Heart left ventricle (tissue), 16 donors: ENCODE data around the gene NR1H2. TPM values are rescaled to one million over a fixed set of nuclear protein-coding genes. Genes with fewer than 3 reads are reported as not detected.

Experiments used
- ATAC-seq, 4 donors: fragments of 200-7000 bp; cut with Tn5 transposase; one replicate each; pipeline ENCODE4 v1.9.1; 2020 to 2022; ENCODE audit warnings: moderate library complexity in 4 of 4, mild to moderate bottlenecking in 3 of 4, moderate number of reproducible peaks in 1 of 4
- DNase-seq, 5 donors: peaks; one replicate each; pipeline ENCODE4 v3.0.0-alpha.2; 2020
- H3K27ac ChIP-seq, 12 donors: fragments of 200-600 bp; sonication (generic) in 4 of 12; one replicate each; pipeline versions ENCODE4 v1.5.0 to v1.8.0; 2016 to 2022; ENCODE audit warnings: mild to moderate bottlenecking in 2 of 12
- H3K27me3 ChIP-seq, 9 donors: fragments of 200-600 bp; sonication (generic) in 2 of 9; one replicate each; pipeline versions ENCODE4 v1.5.1 to v1.8.0; 2016 to 2022; ENCODE audit warnings: mild to moderate bottlenecking in 3 of 9
- H3K36me3 ChIP-seq, 9 donors: fragments of 200-600 bp; sonication (generic) in 2 of 9; one replicate each; pipeline versions ENCODE4 v1.5.0 to v1.8.0; 2018 to 2022; ENCODE audit warnings: mild to moderate bottlenecking in 2 of 9
- H3K4me1 ChIP-seq, 12 donors: fragments of 200-600 bp; sonication (generic) in 4 of 12; one replicate each; pipeline versions ENCODE4 v1.5.0 to v1.8.0; 2016 to 2022; ENCODE audit warnings: mild to moderate bottlenecking in 3 of 12
- H3K4me3 ChIP-seq, 12 donors: fragments of 200-600 bp; sonication (generic) in 4 of 12; one replicate each; pipeline versions ENCODE4 v1.5.0 to v1.8.0; 2017 to 2022; ENCODE audit warnings: mild to moderate bottlenecking in 9 of 12, moderate library complexity in 4 of 12
- H3K9me3 ChIP-seq, 12 donors: fragments of 200-600 bp; sonication (generic) in 4 of 12; one replicate each; pipeline versions ENCODE4 v1.5.0 to v1.8.0; 2016 to 2022; ENCODE audit warnings: mild to moderate bottlenecking in 1 of 12
- POLR2A ChIP-seq, 2 donors: fragments of 450-650 bp; IDR thresholded peaks; one replicate each; pipeline ENCODE4 v1.6.1; 2017; ENCODE audit warnings: antibody characterized with exemption in 2 of 2, mild to moderate bottlenecking in 2 of 2, moderate library complexity in 2 of 2
- WGBS, 4 donors: extraction: QIAGEN DNeasy Blood & Tissue Kit in 2 of 4; methylation state at CpG; one replicate each; pipeline versions ENCODE4 v1.1.5 to v1.1.7; 2013 to 2018; 5-methylcytosine and 5-hydroxymethylcytosine counted together
- intact Hi-C, 10 donors: fragments of 100-400 bp; cut with DNase I; formaldehyde crosslinking; loops; one replicate each; pipeline versions ENCODE4 v1.11.1 to v1.14.2; 2022
- polyA plus RNA-seq, 2 donors: library from polyadenylated mRNA; stranded (reverse); fragments of 200-250 nt; gene quantifications; one replicate each; pipeline ENCODE4 v1.2.3, GENCODE V29; 2013
- total RNA-seq, 9 donors: library from RNA; depleted of rRNA in 2 of 9; stranded (reverse); fragments of >200 nt in 2 of 9; fragmentation: NEBNext Ultra II Directional in 3 of 9; extraction: Animal tissue kit (Norgen Biotek cat#: 25700) in 3 of 9; gene quantifications; one replicate each; pipeline versions ENCODE4 v1.1.0 to v1.2.4, GENCODE V29; 2016 to 2023
- TF ChIP-seq, protein P1 (sequence below), 12 donors: fragments of 200-600 bp; sonication (generic) in 4 of 12; IDR thresholded peaks; one replicate each; pipeline versions ENCODE4 v1.5.0 to v1.8.0; 2018 to 2022; ENCODE audit warnings: antibody characterized with exemption in 12 of 12, mild to moderate bottlenecking in 5 of 12
- donor health status: ischemic (EF 13 %, LVEDD 7.1; RV severe dilation, severe dysfunction).
- donor health status: healthy with polysubstance abuse.
- donor health status: DM: no; HTN: yes; CAD: no.
- donor health status: DM: no; HTN: no; CAD: no.
- donor health status: ischemic (EF 25% LVEDD 6.9; RV normal size, moderate dysfunction).
- donor health status: ischemic (EF 25% LVEDD 5.7; RV mildly dilated, moderate dysfunction).
- donor health status: healthy.
- donor health status: DM: yes; HTN: yes; CAD: no.
- donor health status: ischemic (EF 35%, LVEDD 5.7; RV mildly dilated, moderate dysfunction).
- donor health status: nonischemic (EF 11% LVEDD 7.7; RV severe dilation, severe dysfunction).
- donor health status: DM: yes; HTN: yes; CAD: no.
- donor health status: PGD.
- donor health status: ischemic (EF 29% LVEDD 5.4; RV normal size, mild dysfunction).
- donor health status: nonischemic (EF 23%, LVEDD 6.1; RV moderate dilation, normal function).

NR1H2 gene
- total and polyA plus RNA-seq, 11 donors = 66.2 to 162 (median 91.5) TPM

GRCh38 chr19:50332244-50333038 is 43.8 kb upstream of the NR1H2 start:
- Histone ChIP-seq H3K4me3 (peak overlapping the region in 11 of 12 donors; percentile 25 to 69 (median 54)), H3K27me3 (peaks cover 2 to 59% (median 21%) of the 10 kb centered on the region in 9 donors), H3K36me3 (no peaks in the 10 kb centered on the region), H3K4me1 (peaks cover 0 to 45% (median 17%) of the 10 kb centered on the region in 12 donors), H3K27ac (peak overlapping the region; percentile 42 to 92 (median 69)), H3K9me3 (no peaks in the 10 kb centered on the region)
- 16 to 26% (median 19%) methylated on average over 20 of the region's 20 CpGs for WGBS, 4 donors
- peak in 3 of 5 donors; percentile 35 to 57 (median 51) for DNase-seq
- intact Hi-C loops = no loop called here
- TF ChIP-seq, protein P1, sequence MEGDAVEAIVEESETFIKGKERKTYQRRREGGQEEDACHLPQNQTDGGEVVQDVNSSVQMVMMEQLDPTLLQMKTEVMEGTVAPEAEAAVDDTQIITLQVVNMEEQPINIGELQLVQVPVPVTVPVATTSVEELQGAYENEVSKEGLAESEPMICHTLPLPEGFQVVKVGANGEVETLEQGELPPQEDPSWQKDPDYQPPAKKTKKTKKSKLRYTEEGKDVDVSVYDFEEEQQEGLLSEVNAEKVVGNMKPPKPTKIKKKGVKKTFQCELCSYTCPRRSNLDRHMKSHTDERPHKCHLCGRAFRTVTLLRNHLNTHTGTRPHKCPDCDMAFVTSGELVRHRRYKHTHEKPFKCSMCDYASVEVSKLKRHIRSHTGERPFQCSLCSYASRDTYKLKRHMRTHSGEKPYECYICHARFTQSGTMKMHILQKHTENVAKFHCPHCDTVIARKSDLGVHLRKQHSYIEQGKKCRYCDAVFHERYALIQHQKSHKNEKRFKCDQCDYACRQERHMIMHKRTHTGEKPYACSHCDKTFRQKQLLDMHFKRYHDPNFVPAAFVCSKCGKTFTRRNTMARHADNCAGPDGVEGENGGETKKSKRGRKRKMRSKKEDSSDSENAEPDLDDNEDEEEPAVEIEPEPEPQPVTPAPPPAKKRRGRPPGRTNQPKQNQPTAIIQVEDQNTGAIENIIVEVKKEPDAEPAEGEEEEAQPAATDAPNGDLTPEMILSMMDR (IDR thresholded peaks at IDR 0.05) = no peak
- TF ChIP-seq POLR2A (IDR thresholded peaks at IDR 0.05) = no peak
- ATAC-seq = no peak

DNA sequence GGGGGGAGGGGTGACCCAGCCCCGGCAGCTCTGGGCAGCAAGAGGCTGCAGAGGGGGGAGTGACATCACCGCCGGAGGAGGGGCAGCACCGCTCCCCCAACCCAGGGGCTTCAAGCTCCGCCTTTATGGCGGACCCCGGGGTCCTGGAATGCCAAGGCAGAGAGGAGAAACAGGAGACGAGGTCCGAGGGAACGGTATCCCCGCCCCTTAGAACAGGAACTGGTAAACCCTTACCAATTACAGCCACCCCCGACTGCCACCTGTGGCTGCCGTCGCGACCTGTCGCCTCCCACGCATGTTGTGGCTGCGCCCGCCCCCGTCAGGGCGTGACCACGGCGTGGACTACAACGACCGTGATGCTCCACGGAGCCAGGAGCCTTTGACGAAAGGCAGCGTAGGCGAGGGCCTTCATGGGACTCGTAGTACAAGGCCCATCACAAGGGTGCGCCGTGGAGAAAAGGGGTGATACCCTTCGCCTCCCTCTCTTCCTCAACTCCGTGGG is 43.0 kb upstream of the NR1H2 start:
- no peaks in the 10 kb centered on the region for H3K9me3 ChIP-seq
- H3K4me3 ChIP-seq = peak overlapping the region; percentile 14 to 69 (median 54)
- peak overlapping the region; percentile 42 to 92 (median 69) for H3K27ac ChIP-seq
- H3K36me3 ChIP-seq = no peaks in the 10 kb centered on the region
- ATAC-seq (peak; percentile 38 to 64 (median 60)), DNase-seq (peak; percentile 88 to 96 (median 94))
- H3K4me1 ChIP-seq = peaks cover 0 to 40% (median 17%) of the 10 kb centered on the region in 12 donors
- TF ChIP-seq, protein P1 (IDR thresholded peaks at IDR 0.05) = no peak
- no peak for TF ChIP-seq POLR2A (IDR thresholded peaks at IDR 0.05)
- peaks cover 0 to 53% (median 17%) of the 10 kb centered on the region in 9 donors for H3K27me3 ChIP-seq
- intact Hi-C loops = no loop called here
- WGBS, 4 donors = 1 to 2% (median 2%) methylated on average over 17 to 34 of the region's 34 CpGs

DNA sequence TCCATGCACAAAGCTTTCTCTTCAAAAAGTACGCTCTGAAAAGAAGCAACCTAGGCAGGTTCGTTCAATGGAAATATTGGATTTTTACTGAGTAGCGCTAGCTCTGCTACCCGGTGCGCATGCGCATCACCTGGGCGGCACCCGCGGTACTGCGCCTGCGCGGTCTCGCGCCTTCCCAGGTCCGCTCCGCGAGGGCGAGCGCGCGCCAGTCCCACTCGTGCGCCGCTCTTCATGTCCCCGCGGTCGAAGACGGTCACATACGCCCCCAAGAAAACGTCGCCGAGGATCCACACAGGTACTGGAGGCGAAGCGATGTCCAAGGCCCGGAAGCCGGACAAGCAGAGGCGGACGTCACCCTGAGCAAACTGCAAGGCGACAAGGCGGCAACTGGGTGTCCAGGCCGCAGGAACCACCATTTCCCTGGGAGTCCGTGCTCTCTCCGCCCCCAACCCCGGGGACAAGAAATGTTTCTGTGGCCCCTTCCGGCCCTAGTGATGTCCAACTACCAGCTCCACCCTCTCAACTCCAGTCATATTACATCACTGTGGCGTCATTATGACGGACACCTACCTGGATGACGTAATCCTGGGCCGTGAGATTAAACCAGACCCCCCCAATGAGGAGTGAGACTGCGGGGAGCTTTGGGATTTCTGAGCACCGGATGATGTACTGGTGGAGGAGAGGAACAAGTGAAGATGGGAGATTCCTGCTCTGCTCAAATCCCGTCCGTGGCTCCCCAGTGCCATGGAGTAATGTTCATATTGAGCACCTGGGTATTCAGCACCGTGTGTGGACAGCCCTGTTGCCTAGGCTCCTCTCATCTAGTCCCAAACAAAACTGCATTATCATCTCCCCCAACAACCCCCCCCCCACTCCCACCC is 42.3 kb upstream of the NR1H2 start:
- Histone ChIP-seq H3K27ac (peak overlapping the region in 11 of 12 donors; percentile 47 to 92 (median 73)), H3K4me3 (peak overlapping the region; percentile 14 to 69 (median 54)), H3K4me1 (peaks cover 0 to 37% (median 15%) of the 10 kb centered on the region in 12 donors), H3K36me3 (no peaks in the 10 kb centered on the region), H3K9me3 (no peaks in the 10 kb centered on the region), H3K27me3 (peaks cover 0 to 49% (median 17%) of the 10 kb centered on the region in 9 donors)
- TF ChIP-seq, protein P1 (IDR thresholded peaks at IDR 0.05) = no peak
- peak in 1 of 2 donors; percentile 56 for TF ChIP-seq POLR2A (IDR thresholded peaks at IDR 0.05)
- 11 to 19% (median 14%) methylated on average over 23 to 54 of the region's 54 CpGs for WGBS, 4 donors
- intact Hi-C loops = no loop called here
- peak; percentile 66 to 90 (median 79) for DNase-seq
- peak; percentile 10 to 29 (median 18) for ATAC-seq
